Daoy (cell line): Measurements from ENCODE around the gene LYSMD2. TPM values are rescaled to one million over a fixed set of nuclear protein-coding genes. Genes with fewer than 3 reads are reported as not detected.

ENCODE experiments used
- DNase-seq: peaks from one replicate; pipeline ENCODE4 v3.0.0-alpha.2; 2015; ENCODE audit warnings: low read depth
- total RNA-seq: library from RNA; depleted of rRNA; stranded (reverse); fragments of >200 nt; shearing (Covaris generic); gene quantifications from 2 replicates; pipeline ENCODE4 v1.2.3, GENCODE V29; 2014

Gene LYSMD2
- total RNA-seq, 1 experiment from 2014 or later: 60.3 TPM

- DNase-seq: no peak
Observed at GRCh38 chr15:51720201-51720995, 17.1 kb downstream of the LYSMD2 start.

GRCh38 chr15:51718746-51719145, 18.7 kb downstream of the LYSMD2 start:
- no peak for DNase-seq

GRCh38 chr15:51718219-51718618, 19.2 kb downstream of the LYSMD2 start:
- no peak for DNase-seq

- DNase-seq: no peak
Observed at GRCh38 chr15:51714911-51715310, 22.5 kb downstream of the LYSMD2 start.

- no peak for DNase-seq
Observed at GRCh38 chr15:51714162-51714561, 23.3 kb downstream of the LYSMD2 start.

GRCh38 chr15:51709031-51709430, 28.4 kb downstream of the LYSMD2 start:
- DNase-seq: no peak

- no peak for DNase-seq
Observed at GRCh38 chr15:51708013-51708412, 29.4 kb downstream of the LYSMD2 start.

- no peak for DNase-seq
Observed at GRCh38 chr15:51706926-51707608, 30.4 kb downstream of the LYSMD2 start.

GRCh38 chr15:51706291-51706690, 31.2 kb downstream of the LYSMD2 start:
- DNase-seq: peak; percentile 82

GRCh38 chr15:51702710-51703109, 34.7 kb downstream of the LYSMD2 start:
- no peak for DNase-seq

GRCh38 chr15:51699373-51699772, 38.1 kb downstream of the LYSMD2 start:
- DNase-seq: no peak

- no peak for DNase-seq
Observed at GRCh38 chr15:51697163-51697562, 40.3 kb downstream of the LYSMD2 start.

- DNase-seq: no peak
Observed at GRCh38 chr15:51696566-51696965, 40.9 kb downstream of the LYSMD2 start.

- no peak for DNase-seq
Observed at GRCh38 chr15:51692154-51692553, 45.3 kb downstream of the LYSMD2 start.

- DNase-seq: no peak
Observed at GRCh38 chr15:51688863-51689262, 48.6 kb downstream of the LYSMD2 start.

GRCh38 chr15:51687565-51687964, 49.9 kb downstream of the LYSMD2 start:
- DNase-seq: no peak

- peak; percentile 96 for DNase-seq
Observed at GRCh38 chr15:51681303-51681963, 56.0 kb downstream of the LYSMD2 start, which contains the start of gene SCG3. Gene SCG3, plus strand, starts transcription at chr15:51681503. Its CDS starts 253 bp downstream, at chr15:51681756.

GRCh38 chr15:51680321-51680720, 57.1 kb downstream of the LYSMD2 start:
- no peak for DNase-seq

GRCh38 chr15:51678096-51678495, 59.4 kb downstream of the LYSMD2 start:
- no peak for DNase-seq

GRCh38 chr15:51677452-51677851, 60.0 kb downstream of the LYSMD2 start:
- no peak for DNase-seq

GRCh38 chr15:51677021-51677420, 60.4 kb downstream of the LYSMD2 start:
- no peak for DNase-seq

GRCh38 chr15:51675234-51675633, 62.2 kb downstream of the LYSMD2 start:
- no peak for DNase-seq
